NCI-H187 (cell line): ENCODE measurements around the gene ATP2B2.
A peak's percentile ranks its signal among the peaks of the same experiment; 100 is the strongest.
"Not testable (repeated sequence)": the region's sequence is repeated elsewhere in the genome, so short reads cannot be mapped to it uniquely, and the experiment has no call there.

Experiments
- DNase-seq, 2 experiments: peaks; one replicate each; lab custom pipeline; 2025; lab: John Stamatoyannopoulos, UW

Gene ATP2B2

DNA sequence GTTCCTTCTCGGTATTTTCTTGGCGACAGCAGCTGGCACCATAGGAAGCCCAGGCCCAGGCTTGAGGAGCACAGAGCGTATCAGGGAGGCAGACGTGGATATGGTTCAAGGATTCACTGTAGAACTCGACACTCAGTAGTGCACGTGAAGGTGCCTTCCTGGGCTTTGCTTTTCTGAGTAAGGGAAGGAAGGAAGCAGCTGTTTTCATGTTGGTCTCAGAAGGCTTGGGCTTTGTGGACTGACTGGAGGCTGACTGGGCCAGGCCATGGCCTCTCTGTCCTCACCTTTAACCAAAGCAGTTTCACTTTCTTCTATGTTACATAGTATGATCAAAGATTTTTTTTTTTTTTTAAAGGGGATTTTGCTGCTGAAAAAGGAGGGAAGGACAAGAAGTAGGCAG lies 205.7 kb downstream of the ATP2B2 start:
- DNase-seq, result no peak

DNA sequence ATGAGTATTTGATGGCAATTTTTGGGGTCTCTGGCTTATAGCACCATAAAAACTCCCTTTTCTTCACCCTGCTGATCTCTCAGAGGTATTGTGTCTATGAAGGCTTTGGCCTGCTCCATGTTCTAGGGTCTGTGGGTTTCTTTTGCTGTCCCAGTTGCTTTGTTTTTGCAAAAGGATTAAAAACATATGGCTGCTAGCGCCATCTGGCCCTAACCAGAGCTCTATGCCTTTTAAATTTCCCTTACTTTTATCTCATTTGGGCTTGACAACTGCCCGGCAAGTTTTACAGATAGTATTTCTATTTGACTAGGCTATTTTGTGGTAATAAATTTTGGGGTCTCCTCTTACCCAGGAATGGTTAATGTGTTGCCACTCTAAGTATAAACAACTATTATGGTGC lies 206.2 kb downstream of the ATP2B2 start:
- DNase-seq, result no peak

DNA sequence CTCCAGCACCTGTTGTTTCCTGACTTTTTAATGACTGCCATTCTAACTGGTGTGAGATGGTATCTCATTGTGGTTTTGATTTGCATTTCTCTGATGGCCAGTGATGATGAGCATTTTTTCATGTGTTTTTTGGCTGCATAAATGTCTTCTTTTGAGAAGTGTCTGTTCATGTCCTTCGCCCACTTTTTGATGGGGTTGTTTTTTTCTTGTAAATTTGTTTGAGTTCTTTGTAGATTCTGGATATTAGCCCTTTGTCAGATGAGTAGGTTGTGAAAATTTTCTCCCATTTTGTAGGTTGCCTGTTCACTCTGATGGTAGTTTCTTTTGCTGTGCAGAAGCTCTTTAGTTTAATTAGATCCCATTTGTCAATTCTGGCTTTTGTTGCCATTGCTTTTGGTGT lies 207.3 kb downstream of the ATP2B2 start:
- not testable (repeated sequence) for DNase-seq

DNA sequence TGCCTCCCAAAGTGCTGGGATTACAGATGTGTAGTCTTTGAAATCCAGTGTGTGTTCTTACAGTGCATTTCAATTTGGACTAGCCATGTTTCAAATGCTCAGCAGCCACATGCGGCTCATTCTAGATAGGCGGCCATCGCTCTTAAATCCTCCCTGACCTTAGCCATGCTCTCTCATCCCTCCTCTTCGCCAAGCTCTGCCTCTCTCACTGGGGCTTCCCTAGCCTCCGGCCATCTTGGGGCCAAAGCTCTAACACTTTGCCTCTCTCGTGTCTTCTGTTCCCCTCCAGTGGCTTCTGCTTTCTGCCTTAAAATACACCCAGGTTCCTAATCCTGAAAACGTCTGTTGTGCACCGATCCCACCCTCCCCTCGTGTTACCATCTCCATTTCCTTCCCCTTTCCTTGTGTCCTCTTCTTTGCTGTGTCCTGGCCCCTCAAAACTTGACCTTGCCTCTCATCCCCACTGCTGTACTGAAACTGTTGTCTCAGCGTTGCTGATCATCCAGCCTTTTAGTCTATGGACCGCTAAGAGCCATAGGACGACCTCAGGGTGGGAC lies 211.3 kb downstream of the ATP2B2 start:
- no peak for DNase-seq

DNA sequence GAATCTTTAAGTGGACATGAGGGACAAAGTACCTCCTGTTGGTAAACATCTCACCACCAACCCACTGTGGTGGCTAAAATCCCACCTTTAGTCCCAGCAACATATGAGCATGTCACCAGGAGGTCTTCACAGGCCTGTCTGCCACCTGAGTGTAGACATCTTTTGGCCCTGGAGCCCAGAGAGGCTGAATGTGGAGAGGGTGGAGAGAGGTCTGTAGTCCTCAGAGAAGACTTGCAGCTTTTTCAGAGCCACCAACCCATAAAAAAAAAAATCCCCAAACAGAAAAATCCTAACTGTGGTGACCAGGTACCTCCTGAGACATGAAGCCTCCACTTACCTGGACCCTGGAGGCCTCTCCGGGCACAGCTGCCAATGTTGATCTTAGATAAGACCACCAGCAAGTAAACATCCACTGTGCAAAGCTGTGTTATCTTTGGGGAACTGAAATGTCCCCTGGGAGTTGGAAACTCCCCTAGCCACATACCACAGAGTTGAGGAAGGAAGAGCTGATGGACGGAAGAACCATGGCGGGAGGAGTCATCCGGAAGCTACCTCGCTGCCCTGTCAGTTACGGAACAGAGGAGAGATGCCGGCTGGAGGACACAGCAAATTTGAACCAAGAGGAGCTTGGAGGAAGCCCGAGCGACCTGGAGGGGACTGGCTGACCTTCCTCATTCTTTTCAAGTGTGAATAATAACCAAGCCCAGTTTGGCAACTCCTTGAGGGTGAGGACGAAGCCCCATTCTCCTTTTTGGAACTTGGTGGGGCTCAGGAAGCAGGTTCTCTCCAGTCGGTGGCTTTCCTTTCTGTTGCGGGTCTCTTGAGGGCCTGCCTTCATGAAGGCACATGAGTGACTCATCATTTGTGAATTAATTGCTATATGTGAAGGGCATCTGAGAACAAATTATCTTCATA lies 212.6 kb downstream of the ATP2B2 start, which contains the start of gene GHRL:
TSS of gene GHRL (minus strand) at position 443 of the 915 bp plus-strand sequence. CDS start 2,767 bp downstream, outside the sequence.
- DNase-seq, result no peak

DNA sequence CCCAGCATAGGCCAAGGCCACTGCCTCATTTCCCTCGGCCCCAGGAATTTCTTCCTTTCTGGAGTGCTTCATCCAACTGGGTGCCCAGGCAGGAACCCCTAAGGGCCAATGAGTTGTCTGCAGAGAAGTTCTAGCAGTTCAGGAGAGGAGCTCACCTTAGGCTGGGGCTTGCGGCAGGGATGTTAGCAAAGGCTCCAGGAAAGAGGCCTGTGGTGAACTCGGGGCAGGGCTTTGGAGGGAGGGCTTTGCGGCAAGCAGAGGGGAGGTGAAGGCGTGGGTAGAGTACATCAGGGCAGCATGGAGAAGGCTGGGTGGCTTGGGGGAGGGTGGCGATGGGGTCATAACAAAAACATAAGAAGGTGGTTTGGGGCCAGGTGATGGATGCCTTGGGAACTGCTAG lies 213.7 kb downstream of the ATP2B2 start:
- no peak for DNase-seq

DNA sequence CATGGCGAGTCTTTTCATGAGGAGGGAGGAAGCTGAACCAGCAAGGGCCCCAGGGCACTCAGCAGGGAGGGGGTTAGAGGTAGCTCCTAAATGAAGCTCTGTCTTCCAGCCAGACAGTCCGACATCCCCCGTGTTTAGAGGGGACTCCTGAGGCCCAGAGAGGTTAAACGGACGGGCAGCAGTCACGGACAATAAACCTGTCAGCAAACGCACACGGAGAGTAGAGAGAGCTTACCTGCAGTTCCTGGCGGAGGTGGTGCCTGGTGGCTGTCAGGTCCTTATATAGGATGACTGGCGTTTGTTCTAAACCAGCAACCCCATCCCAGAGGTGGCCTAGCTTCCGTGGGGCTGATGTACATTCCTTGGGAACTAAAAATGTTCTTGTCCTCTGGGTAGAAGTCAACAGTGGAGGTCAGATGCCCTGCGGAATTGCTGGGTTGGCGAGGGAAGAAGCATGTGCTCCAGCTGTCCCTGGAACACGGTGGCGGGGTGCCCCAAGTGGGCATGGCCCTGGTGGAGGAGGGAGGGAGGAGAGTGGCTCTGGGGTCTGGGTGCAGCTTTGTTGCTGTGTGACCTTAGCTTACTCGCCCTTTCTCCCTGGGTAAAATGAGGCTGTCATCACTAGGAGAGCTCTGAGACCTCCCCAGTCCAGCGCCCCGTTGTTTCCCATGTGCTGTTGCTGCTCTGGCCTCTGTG lies 214.8 kb downstream of the ATP2B2 start:
- DNase-seq, result no peak

DNA sequence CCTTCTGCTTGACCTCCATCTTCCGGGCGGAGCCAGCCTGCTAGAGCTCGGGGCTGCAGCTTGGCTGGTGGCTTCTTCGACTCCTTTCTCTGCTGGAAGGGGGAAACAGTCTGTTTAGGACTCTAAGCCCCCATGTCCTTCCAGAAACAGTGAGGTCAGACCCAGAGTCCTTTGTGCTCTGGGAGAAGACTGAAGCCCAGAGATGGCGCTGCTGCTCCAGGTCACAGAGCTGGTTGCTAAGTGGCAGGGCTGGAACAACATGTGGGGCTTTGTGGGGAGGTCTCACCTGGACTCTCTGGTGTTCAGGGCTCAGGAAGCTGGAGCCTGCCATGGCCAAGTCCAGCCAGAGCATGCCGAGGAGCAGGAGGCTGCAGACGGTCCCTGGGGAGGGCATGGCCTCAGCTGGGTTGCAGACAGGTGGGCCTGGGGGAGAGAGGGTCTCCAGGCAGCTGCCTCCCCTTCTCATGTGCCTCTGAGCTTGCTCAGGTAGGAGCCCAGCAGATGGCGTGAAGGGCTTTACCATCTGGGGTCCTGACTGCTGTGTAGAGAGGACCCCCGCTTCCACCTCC lies 215.5 kb downstream of the ATP2B2 start:
- no peak for DNase-seq

DNA sequence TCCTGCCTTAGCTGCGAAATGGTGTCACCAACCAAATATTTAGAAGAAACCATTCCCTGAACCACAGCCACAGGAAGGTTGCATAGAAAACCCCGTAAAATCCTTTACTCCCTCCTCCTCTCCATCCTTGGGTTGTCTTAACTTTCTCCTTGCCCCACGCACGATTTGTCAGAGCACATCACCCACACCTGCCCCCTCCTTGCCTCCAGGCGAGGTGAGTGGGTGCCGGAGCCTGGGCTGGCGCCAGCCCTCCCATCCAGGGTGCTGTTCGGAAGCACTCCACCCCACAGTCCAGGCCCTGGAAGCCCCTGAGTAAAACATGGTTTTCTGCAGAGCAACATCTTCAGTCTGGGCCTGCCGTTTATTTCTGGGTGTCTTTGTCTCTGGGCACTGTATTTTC lies 216.3 kb downstream of the ATP2B2 start:
- no peak for DNase-seq

DNA sequence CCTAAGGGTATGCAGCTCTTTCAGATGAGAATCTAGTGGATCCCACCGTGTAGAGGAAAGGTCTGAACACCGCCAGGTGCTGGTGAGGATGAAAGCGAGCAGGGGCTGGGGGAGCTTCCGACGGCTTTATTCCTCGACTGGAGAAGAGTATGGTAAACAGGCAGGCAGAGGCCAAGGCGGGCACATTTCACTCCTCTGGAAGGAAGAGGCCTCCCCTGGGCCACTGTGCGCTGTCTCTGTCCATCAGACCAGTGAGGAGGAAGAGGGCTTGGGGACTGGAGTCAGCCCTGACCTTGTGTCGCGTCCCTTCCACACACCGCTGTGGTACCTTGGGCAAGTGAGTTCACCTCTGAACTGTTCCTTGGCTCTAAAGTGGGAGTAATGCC lies 216.8 kb downstream of the ATP2B2 start:
- no peak for DNase-seq

DNA sequence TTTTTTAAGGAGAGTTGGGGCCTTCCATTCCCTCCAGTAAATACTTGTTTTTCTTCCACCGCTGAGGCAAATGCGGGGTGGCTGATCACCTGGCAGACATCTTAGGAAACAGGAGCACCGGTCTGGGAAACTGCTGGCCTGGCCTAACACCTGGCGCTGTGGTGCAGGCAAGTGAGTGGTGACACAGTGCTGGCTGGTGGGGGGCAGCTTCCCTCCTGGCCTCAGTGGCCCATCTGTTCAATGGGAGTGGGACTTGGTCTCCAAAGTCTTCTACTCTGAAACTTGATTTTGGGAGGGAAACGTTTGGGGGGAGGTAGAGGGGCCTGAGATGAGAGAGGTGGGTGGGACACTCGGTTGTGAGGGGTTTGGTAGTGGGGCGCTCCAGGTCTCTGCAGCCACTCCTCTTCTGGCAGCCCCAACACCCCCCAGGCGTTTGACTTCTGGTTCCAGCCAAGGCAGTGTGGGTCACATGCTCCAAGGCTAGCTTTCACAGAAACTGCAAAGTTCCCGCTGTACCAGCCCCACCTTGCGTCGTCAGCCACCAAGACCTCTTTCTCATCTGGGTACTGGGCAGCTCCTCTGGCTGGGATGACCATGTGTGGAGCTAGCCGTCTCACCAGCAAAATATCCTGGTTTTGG lies 217.3 kb downstream of the ATP2B2 start:
- DNase-seq, result no peak

DNA sequence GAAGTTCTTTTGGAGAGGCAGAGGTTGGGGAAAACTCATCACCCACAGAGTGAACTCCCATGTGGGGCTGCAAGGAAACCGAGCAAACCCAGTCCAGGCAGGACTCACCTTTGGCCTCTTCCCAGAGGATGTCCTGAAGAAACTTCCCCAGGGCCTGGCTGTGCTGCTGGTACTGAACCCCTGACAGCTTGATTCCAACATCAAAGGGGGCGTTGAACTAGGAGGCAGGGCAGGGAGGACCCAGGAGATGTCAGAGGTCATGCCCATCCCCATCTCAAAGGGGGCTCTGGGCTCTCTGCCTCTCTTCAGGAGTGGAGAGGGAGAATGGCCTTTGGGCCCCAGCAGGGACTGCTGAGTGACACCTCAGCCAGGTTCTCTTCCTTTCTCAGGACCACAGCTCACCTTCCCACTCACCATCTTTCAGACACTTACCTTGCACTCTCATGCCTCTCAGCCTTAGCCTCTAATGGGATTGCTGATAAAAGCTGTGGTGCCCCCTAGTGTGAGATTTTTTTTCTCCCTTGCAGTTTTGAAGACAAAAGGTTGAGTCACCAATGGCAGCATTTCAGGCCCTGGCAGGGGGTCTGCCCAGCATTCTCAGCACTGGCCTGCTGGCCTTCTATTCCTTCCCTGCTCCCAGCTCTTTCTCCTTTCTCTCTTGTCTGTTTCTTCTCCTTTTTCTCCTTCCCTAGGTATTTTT lies 218.6 kb downstream of the ATP2B2 start:
- DNase-seq, result peak in 1 of 2 experiments; percentile 3

DNA sequence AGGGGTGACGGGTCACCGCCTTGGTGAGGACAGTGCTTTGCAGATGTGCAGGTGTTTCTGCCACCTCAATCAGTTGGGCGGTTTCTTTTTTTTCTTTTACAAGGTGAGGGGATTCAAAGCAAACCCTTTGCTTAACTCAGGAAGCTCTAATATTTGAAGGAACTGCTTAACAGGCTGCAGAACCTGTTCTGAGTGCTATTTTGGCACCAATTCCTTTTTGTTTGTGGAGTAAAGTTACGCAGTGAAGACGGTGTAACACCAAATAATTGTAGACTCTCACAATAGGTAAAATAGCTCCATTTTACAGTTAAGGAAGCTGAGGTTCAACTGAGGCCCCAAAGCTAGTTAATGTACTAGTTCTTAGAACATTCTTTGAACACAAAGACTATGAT lies 219.3 kb downstream of the ATP2B2 start:
- no peak for DNase-seq

DNA sequence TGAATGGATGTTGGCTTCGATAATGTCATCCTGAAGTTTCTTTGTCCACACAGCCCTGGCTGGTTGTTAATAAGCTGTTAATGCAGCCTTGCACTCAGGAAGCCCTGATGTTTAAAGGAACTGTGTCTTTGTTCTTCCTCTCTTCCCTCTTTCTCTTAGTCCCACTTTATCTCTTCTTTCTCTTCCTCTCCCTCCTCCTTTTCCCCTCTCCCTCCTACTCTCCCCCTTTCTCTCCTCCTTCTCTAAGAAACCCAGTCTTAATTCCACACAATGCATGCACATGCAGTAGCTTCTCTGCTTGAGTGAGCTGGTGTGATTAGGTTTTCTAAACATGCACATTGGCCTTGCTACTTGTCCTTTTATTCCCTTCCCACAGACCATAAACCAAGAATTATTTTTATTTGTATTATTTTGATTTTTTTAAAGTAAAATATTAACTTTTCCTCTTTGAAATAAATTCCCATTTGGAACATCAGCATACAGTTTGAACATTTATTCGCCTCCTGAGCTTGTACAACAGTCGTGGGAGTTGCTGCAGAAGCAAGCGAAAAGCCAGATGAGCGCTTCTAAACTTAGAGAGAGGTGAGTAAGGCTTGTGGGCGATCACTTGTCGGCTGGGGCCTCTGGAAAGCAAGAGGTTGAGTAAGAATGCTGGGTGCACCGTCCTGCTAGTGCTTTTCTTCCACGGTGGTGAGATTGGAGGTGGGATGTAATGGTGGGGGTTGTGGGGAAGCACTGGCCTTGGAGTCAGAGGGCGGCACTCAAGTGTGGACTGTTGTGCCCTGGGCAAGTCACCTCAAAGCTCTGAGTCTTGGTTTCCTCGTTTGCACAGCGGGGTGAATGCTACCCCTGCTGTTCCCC lies 219.9 kb downstream of the ATP2B2 start:
- no peak for DNase-seq

DNA sequence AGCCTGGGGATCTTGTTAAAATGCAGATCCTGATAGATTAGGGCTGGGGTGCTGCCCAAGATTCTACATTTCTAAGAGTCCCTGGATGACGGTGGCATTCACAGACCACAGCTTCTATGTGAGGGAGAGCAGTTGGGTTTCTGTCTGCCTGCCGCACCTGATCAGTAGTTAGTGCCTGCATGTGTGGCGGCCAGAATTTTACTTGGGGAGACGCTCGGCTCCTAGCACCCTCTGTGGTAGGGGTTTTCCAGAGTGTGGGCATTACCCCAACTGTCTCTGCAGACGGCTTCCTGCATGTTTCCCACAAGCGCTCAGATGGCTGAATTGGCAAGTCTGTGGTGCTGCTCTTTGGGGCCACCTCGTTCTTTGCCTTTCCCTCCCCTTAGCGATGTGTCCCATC lies 220.9 kb downstream of the ATP2B2 start:
- no peak for DNase-seq

DNA sequence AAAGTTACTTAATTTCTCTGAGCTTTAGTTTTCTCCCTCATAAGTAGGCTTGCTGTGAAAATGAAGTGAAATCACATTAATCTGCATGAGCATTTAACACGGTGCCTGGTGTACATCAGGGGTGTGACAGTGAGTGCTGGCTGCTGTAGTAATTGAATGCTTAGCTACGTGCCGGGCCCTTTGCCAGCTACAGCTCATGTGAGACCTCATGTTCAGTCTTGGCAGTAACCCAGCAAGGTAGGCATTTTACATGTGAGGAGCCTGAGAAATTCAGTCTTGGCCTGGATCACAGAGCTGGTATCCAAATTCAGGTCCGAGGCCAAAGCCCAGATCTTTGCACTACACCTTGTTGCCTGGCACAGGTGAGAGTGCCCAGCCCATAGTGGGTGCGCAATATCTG lies 221.7 kb downstream of the ATP2B2 start:
- no peak for DNase-seq

DNA sequence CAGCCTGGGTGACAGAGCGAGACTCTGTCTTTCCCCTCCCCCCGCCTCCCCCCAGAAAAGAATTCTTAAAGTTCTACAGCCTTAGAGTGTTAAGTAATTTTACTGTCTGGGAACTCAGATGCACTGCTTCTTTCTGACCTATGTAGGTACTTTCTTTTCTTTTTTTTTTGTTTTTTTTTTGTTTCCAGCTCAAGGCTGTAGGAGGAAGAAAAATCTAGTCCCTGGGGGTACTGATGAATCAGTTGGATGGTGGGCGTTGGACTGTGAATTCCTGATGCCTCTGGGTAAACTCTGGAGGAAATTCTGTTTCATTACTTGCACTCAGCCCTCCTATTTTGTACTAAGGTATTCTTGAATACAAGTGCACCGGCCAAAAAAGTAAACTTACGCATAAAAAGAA lies 223.4 kb downstream of the ATP2B2 start:
- DNase-seq, result no peak

DNA sequence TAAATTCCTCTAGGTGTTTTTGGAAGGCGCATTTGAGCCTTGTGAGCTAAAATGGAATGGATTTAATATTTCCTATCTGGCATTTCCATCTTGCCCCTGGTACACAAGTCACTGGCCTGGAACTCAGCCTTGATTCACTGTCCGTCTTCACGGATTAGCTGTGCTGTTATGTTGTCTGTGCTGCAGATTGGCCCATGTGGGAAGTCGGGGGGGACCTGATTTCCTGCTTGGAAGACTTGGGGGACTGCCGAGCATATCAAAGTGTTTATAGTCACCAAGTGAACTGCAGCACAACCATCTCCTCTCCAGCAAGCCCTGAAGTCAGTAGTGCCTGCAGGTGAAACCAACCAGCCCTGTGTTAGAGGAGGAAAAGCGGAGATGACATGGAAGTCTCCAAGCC lies 224.8 kb downstream of the ATP2B2 start:
- no peak for DNase-seq

DNA sequence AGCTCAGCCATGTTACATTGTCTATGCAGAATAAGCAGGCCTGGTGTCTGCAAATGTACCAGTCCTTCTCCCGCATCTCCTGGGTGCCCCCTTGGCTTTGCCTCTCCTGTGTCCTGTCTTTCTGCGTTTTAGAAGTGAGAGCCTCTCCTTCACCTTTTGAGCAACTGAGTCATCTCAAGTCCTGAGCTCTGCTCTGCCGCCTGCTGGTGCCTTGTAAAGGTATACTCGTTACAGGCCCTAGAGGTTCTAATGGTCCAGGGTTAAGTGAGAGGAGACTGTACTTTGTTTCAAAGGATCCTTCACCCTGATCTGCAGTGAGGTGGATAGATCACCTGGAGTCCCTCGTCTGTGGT lies 225.2 kb downstream of the ATP2B2 start:
- DNase-seq, result no peak

DNA sequence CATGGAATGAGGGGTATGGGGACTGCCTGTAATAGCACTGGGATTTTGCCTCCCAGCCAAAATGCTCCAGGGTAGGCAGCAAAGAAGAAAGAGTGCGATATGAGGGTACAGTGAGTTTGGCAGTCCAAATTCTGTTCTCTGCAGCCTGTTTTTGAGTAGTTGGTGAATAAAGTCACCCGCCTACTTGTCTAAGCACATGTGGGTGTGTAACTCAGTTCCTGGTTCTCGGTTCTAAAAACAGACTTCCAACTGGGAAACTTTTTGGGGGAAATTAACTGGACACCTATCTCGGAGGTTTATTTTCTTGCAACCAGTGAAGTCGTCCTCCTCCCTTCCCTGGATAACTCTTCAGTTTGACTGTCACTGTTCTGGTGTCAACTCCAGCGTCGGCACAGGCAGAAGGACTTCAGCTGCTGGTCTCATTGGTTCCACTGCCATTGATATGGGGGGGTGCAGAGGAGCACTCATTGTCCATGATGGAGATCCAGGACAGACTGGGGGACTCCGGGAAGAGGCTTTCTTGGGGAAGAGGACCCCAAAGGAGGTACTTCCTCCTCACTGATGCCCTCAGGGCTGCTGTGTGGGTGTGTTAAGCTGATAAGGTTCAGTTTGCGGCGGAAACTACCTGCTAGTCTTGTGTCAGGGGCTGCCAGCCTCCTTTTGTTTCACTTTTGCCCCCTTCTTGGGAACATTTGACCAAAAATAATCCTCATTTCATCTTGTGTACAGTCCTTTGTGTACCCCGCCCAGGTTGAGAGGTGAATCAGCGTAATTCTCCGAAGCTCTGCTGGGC lies 225.8 kb downstream of the ATP2B2 start:
- DNase-seq, result no peak
